ENCODE measurements around the gene INVS. TPM values are rescaled to one million over a fixed set of nuclear protein-coding genes. Genes with fewer than 3 reads are reported as not detected.
"Not testable (repeated sequence)": the region's sequence is repeated elsewhere in the genome, so short reads cannot be mapped to it uniquely, and the experiment has no call there.

The INVS gene, protein sequence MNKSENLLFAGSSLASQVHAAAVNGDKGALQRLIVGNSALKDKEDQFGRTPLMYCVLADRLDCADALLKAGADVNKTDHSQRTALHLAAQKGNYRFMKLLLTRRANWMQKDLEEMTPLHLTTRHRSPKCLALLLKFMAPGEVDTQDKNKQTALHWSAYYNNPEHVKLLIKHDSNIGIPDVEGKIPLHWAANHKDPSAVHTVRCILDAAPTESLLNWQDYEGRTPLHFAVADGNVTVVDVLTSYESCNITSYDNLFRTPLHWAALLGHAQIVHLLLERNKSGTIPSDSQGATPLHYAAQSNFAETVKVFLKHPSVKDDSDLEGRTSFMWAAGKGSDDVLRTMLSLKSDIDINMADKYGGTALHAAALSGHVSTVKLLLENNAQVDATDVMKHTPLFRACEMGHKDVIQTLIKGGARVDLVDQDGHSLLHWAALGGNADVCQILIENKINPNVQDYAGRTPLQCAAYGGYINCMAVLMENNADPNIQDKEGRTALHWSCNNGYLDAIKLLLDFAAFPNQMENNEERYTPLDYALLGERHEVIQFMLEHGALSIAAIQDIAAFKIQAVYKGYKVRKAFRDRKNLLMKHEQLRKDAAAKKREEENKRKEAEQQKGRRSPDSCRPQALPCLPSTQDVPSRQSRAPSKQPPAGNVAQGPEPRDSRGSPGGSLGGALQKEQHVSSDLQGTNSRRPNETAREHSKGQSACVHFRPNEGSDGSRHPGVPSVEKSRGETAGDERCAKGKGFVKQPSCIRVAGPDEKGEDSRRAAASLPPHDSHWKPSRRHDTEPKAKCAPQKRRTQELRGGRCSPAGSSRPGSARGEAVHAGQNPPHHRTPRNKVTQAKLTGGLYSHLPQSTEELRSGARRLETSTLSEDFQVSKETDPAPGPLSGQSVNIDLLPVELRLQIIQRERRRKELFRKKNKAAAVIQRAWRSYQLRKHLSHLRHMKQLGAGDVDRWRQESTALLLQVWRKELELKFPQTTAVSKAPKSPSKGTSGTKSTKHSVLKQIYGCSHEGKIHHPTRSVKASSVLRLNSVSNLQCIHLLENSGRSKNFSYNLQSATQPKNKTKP
- 32.4 TPM for total RNA-seq

DNA sequence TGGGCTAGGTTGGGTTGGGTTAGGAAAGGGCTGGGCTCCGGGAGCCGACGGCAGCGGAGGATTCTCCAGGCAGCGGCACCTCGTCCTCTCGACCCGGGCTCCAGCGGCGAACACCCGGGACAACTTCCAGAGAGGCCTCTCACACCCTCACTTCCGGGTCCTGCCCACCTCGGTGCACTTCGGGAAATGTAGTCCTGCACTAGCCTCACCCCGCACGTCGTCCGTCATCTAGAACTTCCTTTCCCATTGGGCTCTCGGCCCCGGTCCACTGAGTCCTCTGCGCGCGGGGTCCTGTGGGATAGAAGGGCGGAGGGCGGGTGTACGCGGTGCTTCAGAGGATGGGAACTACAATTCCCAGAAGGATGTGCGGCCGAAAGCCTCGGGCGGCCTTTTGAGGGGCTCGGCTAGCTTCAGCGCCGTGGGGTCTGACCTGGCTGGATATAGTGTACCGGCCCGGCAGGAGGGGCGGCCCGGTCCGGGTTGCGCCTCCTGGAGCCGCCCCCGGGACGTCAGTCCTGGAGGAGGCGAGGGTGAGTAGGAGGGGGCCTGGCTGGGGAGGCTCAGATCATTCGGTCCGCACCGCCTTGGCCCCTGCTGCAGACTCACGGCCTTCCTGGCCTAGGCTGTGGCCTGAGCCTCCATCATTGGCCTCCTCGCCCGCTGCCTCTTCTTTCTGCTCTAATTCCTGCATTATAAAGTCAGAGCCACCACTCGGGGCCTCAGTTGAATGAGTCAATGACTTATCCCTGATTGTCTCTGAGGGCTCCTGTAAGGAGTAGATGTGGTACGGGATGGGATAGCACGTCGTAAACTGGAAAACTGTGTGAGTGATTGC lies at the start of gene INVS, which contains the start of gene ERP44:
Gene INVS (plus strand): TSS at position 357 of the 835 bp plus-strand sequence. CDS start 5,279 bp downstream, outside the sequence.
Gene ERP44 (minus strand): TSS at position 114 of the 835 bp plus-strand sequence. CDS start 160 bp downstream, outside the sequence.
- DNase-seq (ENCODE audit: low spot score): peak; percentile 99
- intact Hi-C loops (cut with DNase I): no loop called here
- peak; percentile 99 for ATAC-seq

DNA sequence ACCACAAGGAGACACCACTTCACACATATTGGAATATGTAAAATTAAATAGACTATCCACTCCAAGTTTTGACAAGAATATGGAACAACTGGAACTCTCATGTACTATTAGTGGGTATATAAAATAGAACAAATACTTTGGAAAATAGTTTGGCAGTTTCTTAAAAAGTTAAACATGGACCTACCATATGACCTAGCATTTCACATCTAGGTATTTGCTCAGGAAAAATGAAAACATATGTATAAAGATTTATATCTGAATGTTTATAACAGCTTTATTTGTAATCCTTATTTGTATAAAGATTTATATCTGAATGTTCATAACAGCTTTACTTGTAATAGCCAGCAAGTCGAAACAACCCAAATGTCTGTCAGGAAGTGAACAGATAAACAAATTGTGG lies 49.5 kb upstream of the INVS start:
- ATAC-seq (no peak), DNase-seq (ENCODE audit: low spot score) (no peak)
- intact Hi-C loops (cut with DNase I): no loop called here

DNA sequence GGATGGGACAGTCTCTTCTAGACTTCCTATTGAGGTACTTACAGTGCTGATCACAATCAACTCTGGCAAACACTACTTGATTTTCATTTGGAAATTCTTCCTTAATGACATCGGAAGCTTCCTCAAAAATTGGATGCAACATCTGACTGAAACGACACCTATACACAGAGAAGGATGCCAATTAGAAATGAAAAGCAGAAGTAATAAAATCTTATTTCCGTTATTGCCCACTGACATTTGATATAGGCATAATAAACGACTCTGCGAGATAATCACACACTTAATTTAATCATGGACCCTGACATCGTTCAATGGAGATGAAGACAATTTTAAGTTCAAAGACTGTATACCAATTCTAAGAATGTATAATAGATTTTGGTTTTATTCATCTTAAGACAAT lies 46.7 kb upstream of the INVS start:
- DNase-seq (ENCODE audit: low spot score) (no peak), ATAC-seq (no peak)
- intact Hi-C loops (cut with DNase I): no loop called here

DNA sequence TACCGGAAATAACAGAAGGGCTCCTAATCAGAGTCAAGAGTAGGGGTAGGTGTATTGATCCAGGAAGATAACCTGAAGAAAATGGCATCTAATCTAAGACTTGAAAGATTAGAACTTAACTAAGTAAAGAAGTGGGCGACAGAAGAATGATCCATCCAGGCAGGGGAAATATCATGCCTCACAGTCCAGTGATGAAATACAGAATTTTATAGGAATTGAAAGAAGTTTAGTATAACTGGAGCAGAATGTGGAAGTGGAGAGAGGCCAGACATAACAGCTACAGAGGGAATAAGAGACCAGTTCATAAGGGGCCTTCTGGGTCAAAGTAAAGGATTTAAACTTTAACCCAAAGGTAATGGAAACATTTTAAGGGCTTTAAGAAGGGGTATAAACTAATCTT lies 42.5 kb upstream of the INVS start:
- intact Hi-C loops (cut with DNase I): no loop called here
- no peak for DNase-seq (ENCODE audit: low spot score)
- no peak for ATAC-seq

DNA sequence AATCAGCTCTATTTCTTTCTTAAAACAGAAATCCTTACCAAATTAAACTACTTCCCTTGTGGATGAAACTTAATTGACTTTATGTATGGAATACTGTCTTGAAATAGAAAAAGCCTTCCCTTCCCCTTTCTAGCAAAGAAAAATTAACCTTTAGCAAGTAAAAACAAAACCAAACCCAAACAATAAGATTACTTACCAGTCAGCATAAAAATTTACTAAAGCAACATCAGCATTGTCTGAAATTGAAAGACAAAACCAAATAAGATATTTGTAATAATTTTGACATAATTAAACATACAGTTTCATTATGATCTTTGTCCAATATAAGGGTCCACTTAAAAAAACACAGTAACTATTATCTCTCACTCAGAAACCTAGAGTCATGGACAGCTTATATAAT lies 41.4 kb upstream of the INVS start:
- ATAC-seq: no peak

DNA sequence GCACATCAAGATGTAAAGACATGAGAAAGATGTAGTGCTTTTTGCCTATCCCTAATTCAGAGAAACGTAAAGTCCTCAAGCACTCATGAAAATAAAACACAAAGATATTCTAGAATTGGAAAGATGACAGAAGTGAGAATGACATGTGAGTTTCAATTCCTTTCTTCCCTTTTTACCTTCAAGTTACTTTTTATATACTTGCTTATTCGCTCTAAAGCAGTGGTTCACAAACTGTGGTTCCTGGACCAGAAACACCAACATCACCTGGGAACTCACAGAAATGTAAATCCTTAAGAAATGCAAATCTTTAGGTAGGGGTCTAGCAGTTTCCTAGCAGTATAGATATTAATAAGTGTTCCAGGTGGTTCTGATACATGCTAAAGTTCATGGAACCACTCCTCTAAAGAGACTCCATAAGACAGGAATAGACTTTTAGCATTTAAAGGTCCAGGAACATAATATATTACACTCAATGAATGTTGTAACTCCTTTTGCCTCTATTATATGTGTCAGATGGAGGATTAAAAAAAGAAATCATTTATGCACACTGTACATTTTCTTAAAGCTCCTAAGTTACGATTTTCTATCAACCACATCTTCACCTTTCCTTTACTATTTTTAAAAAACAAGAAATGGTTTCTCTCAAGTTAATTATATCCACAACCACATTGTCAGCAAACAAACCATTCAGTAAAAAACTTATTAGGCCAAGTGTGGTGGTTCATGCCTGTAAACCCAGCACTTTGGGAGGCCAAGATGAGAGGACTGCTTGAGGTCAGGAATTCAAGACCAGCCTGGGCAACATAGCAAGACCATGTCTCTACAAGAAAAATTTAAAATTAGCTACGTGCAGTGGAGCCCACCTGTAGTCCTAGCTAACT lies 40.1 kb upstream of the INVS start:
- DNase-seq (ENCODE audit: low spot score) (no peak), ATAC-seq (no peak)
- intact Hi-C loops (cut with DNase I): no loop called here

More for the DNA sequence above, 41.4 kb upstream of the INVS start:
- intact Hi-C loops (cut with DNase I): no loop called here
- no peak for DNase-seq (ENCODE audit: low spot score)

DNA sequence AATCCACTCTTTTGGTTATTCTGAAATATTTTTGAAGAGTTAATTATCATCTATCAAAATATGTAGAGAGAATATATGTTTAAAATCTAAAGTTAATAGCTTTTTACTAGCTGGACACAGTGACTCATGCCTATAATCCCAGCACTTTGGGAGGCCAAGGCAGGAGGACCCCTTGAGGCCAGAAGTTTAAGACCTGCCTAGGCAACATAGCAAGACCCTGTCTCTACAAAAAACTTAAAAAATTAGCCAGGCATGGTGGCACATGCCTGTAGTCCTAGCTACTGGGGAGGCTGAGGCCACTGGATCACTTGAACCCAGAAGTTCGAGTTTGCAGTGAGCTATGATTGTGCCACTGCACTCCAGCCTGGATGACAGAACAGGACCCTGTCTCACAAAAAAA lies 36.4 kb upstream of the INVS start:
- intact Hi-C loops (cut with DNase I); ATAC-seq; DNase-seq (ENCODE audit: low spot score): not testable (repeated sequence)

DNA sequence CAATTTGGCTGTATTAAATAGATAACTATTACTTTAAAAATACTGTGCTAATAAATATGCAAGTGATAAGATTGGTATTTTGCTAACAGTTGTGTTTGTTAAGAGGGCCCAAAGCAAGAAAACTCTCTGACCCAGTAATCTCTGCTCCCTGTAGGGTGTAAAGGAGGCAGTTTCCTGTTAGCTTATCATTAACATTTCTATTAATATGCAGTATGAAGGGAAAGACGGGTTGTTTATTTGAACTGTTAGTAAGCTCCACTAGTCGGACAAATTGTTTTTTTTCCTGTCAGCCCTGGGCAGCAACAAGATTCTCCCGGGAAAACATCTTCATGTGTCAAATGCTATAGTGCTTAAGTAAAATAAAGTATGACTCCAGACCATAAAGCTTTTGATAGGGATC lies 35.9 kb upstream of the INVS start:
- ATAC-seq (no peak), DNase-seq (ENCODE audit: low spot score) (no peak)
- intact Hi-C loops (cut with DNase I): no loop called here

DNA sequence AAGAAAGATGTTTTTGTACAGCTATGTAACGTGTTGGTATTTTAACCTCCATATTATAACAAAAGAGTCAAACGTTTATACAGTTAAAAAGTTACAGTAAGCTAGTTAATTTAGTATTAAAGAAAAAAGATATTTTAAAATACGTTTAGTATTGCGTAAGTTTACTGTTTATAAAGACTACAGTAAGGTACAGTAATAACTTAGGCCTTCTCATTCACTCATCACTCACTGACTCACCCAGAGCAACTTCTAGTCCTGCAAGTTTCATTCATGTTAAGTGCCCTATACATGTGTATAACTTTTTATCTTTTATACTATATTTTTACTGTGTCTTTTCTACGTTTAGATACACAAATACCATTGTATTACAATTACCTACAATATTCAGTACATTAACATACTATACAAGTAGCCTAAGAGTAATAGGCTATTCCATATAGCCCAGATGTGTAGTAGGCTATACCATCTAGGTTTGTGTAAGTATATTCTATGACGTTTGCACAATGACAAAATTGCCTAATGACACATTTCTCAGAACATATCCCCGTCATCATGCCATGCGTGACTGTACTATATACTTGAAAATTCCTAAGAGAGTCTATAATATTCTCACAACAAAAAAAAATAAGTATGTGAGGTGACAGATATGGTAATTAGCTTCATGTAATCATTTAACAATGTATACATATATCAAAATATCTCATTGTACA lies 34.0 kb upstream of the INVS start:
- ATAC-seq: no peak
- DNase-seq (ENCODE audit: low spot score): no peak
- intact Hi-C loops (cut with DNase I): no loop called here

DNA sequence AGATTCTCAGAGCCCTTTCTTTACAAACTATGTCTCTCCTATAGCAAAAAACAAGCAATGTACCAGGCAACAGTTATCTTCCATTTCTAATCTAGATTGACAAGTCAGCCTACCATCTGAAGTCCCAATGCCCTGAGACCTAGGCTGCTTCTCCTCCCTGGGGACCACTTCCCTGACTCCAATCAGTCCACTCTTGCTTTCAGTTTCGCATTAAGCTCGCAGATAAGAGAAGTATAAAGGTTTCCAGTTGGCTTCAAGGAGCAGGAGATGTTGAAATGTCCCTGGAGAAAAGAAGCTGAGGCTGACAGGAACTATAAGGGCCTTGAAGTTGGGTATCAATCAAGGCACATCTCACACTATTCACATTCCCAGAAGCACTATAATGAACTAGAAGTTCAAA lies 32.5 kb upstream of the INVS start:
- intact Hi-C loops (cut with DNase I): no loop called here

DNA sequence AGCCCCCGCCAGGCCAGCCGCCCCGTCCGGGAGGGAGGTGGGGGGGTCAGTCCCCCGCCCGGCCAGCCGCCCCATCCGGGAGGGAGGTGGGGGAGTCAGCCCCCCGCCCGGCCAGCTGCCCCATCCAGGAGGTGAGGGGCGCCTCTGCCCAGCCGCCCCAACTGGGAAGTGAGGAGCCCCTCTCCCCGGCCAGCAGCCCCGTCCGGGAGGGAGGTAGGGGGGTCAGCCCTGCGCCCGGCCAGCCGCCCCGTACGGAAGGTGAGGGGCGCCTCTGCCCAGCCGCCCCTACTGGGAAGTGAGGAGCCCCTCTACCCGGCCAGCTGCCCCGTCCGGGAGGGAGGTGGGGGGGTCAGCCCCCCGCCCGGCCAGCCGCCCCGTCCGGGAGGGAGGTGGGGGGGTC lies 31.1 kb upstream of the INVS start:
- DNase-seq (ENCODE audit: low spot score); ATAC-seq; intact Hi-C loops (cut with DNase I): not testable (repeated sequence)

More for the DNA sequence above, 32.5 kb upstream of the INVS start:
- DNase-seq (ENCODE audit: low spot score): no peak
- peak; percentile 79 for ATAC-seq

DNA sequence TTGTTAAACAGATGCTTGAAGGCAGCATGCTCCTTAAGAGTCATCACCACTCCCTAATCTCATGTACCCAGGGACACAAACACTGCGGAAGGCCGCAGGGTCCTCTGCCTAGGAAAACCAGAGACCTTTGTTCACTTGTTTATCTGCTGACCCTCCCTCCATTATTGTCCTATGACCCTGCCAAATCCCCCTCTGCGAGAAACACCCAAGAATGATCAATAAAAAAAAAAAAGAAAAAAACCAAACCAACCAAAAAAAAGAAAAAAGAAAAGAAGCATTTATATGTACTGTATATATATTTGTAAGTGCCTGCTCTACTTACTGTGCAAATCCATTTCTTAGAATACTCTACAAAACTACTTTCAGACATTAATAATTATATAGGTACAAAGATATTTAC lies 30.0 kb upstream of the INVS start:
- intact Hi-C loops (cut with DNase I); ATAC-seq; DNase-seq (ENCODE audit: low spot score): not testable (repeated sequence)

DNA sequence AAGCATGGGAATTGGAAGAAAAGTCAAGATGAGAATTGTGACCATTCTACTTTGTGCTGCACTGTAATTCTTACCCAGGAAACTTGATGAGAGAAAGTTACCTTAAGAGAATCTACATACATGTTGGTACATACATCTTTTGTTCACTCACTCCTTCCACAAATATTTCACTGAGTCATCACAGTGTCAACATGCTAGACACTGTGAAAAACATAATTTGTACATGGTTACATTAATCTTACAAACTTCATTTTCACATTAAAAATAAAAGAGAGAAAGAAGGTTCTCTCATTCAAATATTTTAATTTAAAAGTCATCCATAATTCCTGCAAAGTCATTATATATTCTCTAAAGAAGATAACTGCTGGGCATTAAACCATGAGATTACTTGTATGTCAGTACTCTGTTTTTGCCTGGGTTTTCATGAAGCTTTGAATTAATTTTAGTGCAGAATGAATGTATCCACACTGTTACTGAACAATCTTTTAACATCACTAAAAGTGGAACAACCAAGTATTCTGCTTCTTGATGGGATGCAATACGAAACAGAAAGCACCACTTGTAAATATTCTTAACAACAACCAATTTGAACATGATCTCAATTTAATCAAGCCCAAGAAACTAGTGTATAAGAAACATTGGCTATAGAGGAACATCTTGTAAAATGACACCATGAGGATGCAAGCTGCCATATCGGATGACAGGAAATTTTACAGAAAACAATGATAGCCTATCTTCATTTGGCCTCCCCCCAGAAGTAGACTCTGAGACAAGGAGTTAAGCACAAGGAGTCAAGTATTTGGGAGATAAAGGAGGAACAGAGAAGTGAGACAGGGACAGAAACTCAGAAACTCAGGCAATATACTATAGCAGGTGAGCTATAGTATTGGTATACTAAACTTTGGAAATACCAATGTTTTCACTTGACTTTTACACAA lies 28.7 kb upstream of the INVS start:
- intact Hi-C loops (cut with DNase I): no loop called here
- DNase-seq (ENCODE audit: low spot score) (no peak), ATAC-seq (no peak)

DNA sequence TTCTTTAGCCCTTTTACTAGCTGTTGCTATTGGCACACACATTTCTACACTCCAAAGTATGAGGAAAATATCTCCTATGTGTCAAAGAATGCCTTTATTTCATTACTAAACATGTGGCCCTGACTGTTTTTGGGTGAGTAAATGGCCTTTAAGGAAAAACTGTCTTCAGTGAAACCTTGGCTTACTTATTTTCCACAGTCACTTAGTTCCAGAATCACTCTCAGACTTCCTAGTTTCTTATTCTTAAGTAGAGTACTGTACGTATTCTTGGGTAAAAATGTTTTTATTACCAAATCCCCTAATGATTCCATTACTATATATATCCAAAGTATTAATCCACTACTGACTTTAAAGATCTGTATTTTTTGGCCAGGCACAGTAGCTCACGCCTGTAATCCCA lies 27.8 kb upstream of the INVS start:
- DNase-seq (ENCODE audit: low spot score) (no peak), ATAC-seq (no peak)
- intact Hi-C loops (cut with DNase I): no loop called here

DNA sequence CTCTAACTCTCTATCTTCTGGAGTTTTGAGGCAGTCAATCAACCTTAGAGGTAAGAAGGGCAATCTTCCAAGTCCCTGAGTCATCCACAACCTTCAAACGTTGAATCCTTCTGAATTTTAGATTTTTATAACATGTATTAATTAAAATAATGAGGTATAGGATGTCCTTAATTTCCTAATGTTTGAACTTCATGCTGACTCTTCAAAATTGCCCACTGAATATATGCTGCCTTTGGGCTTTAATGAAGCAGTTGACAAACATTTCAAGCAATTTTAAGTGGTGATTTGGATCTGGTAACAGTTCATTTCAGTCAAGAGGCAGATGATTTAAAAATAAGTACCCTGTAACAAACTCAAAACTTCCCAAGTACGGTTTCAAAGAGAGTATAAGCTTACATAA lies 26.2 kb upstream of the INVS start:
- intact Hi-C loops (cut with DNase I): no loop called here
- ATAC-seq (no peak), DNase-seq (ENCODE audit: low spot score) (no peak)

DNA sequence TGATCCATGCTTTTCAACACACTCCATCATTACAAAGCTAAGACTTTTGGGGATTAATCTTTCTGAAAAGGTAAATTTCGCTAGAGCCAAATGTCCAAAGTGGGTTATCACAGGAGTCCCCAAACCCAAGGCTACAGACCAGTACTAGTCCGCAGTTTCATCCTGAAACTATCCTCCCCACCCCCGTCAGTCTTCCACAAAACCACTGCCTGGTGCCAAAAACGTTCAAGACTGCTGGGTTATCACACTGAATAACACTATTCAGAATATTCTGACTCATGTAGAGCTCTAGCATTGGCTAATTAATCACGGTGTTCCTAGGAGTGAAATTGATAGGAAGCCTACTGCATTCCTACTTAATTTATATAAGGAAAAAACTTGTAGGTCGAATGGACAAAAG lies 24.9 kb upstream of the INVS start:
- DNase-seq (ENCODE audit: low spot score) (no peak), ATAC-seq (no peak)
- intact Hi-C loops (cut with DNase I): no loop called here
